ENCODE measurements around the gene FBXL19.
A peak's percentile ranks its signal among the peaks of the same experiment; 100 is the strongest.

Gene FBXL19

DNA sequence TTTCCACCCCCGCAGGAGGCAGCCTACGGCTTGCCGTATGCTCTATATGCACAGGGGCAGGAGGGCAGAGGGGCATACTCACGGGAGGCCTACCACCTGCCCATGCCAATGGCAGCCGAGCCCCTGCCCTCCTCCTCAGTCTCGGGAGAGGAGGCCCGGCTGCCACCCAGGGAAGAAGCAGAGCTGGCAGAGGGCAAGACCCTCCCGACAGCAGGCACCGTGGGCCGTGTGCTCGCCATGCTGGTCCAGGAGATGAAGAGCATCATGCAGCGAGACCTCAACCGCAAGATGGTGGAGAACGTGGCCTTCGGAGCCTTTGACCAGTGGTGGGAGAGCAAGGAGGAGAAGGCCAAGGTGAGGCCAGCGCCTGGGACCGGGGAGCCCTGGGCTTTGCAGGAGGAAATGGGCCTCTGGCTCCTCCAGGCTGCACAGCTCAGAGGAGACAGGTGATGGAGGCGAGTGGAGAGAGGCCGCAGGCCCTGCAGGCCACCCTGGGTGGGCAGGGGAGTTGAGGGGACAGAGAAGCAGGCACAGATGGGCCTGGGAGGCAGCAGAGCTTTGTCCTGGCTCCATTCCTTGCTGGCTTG, 42.8 kb downstream of the FBXL19 start:
- no peak for DNase-seq (ENCODE audit: low read depth)

DNA sequence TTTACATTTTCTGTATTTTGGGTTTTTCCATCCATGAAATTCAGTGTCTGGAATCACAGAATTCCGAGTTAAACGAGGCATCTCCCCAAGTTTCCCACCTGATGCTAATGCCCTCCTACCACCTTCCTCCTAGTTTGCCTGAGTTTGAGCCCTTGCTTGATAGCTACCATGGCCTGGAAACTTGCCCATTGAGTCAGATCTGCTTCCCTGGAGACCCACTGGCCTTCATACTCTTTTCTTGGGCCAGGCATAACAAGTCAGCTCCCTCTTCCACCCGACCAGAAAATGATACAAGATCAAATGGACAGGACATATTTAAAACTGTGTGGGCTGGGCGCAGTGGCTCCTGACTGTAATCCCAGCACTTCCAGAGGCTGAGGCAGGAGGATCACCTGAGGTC, 44.4 kb downstream of the FBXL19 start:
- no peak for DNase-seq (ENCODE audit: low read depth)

DNA sequence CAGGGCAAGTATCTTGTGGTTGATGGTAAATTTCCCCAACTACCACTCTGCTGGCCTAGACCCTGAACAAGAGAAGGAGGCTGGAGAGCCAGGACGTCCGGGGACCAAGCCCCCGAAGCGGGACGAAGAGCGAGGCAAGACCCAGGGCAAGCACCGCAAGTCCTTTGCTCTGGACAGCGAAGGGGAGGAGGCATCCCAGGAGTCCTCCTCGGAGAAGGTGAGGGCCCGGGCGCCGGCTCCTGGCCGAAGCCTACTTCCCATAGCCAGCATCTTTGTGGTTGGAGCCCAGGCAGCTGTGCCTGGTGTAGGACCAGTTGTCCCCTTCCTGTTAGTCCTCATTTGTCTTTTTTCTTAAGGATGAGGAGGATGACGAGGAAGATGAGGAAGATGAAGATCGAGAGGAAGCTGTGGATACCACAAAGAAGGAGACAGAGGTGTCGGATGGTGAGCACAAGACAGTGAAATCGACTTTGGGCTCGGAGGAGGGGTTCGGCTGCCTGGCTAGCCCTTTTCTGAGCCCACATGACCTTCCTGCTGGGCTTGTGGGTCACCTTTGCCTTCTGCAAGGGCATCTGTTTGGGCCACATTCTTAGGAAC, 46.0 kb downstream of the FBXL19 start:
- DNase-seq (ENCODE audit: low read depth) = no peak

DNA sequence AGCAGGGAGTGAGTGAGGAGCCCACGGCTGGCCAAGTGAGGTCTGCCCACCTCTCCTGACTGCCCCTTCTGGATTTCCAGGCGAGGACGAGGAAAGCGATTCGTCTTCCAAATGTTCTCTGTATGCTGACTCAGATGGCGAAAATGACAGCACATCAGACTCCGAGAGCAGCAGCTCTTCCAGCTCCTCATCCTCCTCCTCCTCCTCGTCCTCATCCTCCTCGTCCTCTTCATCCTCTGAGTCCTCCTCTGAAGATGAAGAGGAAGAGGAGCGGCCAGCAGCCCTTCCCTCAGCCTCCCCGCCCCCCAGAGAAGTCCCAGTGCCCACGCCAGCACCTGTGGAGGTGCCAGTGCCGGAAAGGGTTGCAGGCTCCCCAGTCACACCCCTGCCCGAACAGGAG, 47.9 kb downstream of the FBXL19 start:
- DNase-seq (ENCODE audit: low read depth) = no peak

DNA sequence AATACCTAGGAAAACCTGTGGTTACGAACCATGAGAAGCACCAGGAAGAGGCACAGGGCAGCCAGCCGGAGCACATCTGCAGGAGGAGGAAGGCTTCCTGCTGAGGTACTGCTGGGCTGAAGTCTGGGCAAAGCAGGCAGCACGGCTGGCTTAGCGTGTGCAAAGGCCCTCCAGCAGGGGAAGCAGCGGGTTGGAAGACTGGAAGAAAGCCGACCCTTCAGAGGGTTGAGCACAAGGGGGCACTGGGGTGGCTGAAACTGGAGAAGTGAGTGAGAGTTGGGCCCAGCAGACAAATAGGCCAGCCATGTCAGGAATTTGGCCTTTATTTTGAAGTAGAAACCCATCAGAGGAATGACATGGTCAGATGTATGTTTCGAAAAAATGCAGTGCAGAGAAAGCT, 49.5 kb downstream of the FBXL19 start:
- DNase-seq (ENCODE audit: low read depth) = no peak

DNA sequence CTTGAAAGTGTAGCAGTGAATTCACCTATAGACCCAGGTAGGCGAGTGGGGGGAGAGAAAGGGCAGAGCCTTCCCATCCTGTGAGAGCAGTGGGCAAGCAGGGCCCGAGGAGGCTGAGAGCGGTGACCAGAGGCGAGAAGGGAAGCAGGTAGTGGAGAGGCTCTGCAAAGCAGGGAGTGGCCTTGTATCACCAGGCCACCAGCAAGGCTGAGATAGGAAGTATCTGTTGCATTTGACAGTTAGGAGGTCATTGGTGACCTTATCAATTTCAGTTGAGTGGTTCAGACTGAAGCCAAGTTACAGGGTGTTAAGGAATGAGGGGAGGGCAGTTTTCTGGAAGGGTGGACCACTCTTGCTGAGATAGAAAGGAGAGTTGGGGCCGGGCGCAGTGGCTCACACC, 51.0 kb downstream of the FBXL19 start:
- DNase-seq (ENCODE audit: low read depth) = no peak

DNA sequence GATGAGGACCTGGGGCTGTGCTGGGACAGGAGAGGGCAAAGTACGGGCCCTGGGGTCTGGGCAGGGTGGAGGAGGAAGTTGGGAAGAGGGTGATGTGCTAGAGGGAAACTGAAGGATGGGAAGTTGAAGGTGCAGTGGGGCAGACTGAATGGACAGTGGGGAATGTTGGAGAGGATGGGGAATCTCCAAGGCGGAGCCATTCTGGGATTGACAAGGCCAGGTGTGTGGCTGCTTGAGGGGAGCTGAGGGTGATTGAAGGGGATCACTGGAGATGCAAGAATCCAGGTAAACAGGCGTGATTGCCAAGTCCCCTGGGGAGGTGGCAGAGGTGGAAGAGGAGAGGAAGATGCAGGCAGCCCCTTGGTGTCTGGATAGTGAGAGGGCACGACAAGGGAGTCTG, 53.1 kb downstream of the FBXL19 start:
- no peak for DNase-seq (ENCODE audit: low read depth)

DNA sequence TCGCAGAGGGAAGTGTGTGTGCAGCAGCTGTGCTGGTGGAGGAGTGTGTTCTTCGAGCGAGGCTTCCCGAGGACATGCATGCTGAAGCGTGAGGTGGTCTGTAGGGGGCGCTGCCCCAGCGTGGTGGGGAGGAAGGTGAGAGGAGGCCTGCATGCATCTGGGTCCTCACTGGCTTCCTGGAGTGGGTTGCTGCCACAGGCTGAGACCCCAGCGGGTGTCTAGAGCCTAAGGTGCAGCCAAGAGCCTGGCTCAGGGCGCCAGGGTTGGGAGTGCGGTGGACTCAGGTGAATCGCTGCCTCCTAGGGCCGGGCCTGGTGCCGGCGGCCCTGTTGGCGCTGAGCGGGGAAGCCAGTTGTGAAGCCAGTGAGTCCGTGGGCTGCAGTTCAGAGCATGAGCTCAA, 54.1 kb downstream of the FBXL19 start:
- no peak for DNase-seq (ENCODE audit: low read depth)

DNA sequence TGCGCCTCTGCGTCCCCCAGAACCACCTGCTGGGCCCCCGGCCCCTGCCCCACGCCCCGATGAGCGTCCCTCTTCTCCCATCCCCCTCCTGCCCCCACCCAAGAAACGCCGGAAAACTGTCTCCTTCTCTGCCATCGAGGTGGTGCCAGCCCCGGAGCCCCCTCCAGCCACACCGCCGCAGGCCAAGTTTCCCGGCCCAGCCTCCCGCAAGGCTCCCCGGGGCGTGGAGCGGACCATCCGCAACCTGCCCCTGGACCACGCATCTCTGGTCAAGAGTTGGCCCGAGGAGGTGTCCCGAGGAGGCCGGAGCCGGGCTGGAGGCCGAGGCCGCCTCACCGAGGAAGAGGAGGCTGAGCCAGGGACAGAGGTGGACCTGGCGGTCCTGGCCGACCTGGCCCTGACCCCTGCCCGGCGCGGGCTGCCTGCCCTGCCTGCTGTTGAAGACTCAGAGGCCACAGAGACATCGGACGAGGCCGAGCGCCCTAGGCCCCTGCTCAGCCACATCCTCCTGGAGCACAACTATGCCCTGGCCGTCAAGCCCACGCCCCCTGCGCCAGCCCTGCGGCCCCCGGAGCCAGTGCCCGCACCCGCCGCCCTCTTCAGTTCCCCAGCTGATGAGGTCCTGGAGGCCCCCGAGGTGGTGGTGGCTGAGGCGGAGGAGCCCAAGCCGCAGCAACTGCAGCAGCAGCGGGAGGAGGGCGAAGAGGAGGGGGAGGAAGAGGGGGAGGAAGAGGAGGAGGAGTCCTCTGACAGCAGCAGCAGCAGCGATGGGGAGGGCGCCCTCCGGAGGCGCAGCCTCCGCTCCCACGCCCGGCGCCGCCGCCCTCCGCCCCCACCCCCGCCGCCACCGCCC, 56.0 kb downstream of the FBXL19 start:
- no peak for DNase-seq (ENCODE audit: low read depth)

DNA sequence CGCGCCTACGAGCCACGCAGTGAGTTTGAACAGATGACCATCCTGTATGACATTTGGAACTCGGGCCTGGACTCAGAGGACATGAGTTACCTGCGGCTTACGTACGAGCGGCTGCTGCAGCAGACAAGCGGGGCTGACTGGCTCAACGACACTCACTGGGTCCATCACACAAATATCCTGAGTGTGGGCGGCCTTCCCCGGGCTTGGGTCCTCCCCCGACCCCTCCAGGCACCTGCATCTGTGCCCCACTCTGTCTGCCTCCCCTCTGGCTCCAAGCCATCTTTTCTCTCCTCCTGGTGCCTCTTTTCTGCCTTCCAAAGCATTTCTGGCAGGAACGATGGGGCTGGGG, 56.6 kb downstream of the FBXL19 start:
- no peak for DNase-seq (ENCODE audit: low read depth)

DNA sequence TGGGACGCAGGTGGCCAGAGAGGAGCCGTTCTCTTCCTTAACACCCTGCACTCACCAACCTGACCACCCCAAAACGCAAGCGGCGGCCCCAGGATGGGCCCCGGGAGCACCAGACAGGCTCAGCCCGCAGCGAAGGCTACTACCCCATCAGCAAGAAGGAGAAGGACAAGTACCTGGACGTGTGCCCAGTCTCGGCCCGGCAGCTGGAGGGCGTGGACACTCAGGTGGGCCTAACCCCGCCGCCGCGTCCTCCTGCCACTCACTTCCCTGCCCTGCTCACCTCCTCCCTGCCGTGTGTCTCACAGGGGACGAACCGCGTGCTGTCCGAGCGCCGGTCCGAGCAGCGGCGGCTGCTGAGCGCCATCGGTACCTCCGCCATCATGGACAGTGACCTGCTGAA, 57.1 kb downstream of the FBXL19 start:
- no peak for DNase-seq (ENCODE audit: low read depth)

DNA sequence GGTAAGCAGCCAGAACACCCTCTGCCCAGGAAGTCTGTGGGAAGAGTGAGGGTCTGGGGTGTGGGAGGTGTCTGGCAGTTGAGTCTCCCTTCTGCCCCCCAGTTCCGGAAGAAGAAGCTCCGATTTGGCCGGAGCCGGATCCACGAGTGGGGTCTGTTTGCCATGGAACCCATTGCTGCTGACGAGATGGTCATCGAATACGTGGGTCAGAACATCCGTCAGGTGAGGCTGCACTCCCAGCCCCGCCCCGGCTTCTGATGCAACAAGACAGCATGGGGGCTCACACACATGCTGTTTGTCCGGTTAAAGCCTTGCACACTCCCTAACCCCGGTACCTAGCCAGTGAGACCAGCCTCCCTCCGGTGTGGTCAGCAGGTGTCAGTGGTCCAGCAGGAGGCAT, 57.6 kb downstream of the FBXL19 start:
- DNase-seq (ENCODE audit: low read depth) = no peak

DNA sequence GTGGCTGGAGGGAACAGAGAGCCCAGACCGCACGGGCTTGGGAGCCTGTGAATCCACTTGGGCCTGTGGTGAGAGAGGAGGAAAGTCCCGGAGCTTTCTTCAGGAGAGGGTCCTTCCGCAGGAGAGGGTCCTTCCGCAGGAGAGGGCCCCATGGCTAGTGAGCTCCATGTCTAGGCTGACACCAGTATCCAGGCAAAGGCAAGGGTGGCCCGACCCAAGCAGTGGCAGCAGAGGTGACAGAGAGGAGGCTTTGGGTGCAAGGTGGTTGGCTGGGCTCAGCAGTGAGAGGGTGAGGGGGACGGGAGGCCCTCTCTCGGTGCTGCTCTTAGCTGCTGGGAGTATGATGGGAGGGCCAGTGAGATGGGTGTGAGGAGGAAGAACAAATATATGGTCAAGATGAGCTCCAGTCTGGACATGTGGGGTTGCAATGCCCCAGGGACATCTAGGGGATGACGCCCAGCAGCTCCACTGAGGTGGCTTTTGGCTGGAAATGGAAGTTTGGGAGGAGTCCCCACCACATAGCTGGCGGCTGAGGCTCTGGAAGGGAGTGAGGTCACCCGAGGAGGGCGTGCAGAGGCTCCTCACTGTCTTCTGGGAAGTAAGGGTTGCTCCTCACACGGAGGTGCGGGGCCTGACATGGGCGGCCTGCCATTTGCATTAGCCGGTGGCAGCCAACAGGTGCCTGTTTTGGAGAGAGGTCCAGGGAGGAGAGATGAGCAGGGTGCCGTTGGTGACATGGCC, 59.3 kb downstream of the FBXL19 start:
- no peak for DNase-seq (ENCODE audit: low read depth)

DNA sequence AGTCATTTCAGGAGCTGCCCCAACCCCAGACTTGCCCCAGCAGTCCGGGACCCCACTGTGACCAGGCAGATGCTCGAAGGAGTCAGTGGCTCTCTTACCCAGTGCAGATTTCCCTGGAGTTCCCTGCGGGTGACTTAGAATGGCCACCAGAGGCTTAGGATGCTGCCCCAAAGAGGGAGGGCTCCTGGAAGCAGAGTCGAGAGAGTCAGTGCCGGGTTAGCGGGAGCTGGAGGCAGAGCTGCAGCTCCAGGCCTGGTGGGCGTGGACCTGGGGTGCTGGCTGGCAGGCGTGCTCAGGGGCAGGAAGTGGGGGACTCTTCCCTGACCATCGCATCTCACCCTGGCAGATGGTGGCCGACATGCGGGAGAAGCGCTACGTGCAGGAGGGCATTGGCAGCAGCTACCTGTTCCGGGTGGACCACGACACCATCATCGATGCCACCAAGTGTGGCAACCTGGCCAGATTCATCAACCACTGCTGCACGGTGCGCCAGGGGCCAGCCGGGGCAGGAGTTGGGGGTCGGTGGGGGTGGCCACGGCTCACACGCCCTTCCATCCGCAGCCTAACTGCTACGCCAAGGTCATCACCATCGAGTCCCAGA, 60.0 kb downstream of the FBXL19 start:
- DNase-seq (ENCODE audit: low read depth) = no peak

DNA sequence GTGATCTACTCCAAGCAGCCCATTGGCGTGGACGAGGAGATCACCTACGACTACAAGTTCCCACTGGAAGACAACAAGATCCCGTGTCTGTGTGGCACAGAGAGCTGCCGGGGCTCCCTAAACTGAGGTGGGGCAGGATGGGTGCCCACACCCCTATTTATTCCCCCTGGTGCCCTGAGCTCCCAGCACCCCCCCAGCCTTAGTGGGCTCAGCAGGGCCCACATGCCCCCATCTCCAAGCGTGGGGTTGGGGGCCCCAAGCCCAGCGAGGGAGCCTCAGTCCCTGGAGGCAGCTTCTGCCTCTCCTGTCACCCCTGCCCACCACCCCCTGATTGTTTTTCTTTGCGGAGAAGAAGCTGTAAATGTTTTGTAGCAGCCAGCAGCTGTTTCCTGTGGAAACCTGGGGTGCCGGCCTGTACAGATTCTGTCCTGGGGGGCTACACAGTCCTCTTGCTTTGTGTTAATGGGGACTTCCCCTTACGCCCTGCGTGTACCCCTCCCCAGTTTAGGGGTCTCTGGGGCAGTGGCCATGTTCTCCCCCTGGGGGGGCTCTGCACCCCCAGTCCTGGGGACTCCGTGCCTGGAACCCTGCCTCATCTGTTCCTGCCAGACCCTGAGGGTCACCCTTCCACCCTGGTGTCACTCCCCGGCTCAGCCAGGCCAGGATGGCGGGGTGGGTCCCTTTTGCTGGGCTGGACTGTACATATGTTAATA, 60.7 kb downstream of the FBXL19 start:
- no peak for DNase-seq (ENCODE audit: low read depth)

DNA sequence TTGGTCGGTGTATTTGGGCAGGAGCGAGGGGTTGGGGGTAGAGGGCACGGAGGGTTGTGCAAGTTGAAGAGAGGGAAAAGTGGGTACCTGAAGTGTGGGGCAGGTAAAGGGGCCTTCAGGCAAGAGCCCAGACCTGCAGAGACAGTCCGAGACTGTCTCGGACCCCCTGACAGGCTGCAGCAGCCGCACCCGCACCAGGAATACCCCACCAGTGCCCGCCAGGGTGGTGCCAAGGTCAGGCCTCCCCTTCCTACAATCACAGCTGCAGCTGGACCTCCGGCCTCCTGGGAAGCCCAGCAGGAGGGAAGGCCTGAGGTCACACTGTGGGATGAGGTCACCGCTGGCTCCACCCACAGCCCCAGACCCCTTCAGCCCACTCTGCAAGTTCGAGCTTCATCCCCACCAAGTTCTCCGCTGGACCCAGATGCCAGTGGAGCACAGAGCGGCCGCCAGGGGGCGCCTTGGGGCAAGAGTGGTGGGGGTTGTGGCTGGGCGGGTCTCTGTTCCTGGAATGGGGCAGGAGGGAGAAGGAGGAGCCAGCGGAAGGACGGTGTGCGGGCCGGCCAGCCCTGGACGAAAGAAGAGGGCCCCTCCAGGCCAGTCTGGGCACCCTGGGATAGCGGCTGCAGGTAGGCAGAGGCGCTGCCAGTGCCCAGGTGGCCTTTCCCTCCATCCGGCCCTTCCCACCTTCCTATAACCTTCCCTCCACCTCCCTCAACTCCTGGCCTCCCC, 61.5 kb downstream of the FBXL19 start, which contains the start of gene HSD3B7:
TSS of gene HSD3B7 (plus strand) at position 539 of the 732 bp plus-strand sequence. CDS start 452 bp downstream, outside the sequence.
- DNase-seq (ENCODE audit: low read depth) = peak; percentile 26

DNA sequence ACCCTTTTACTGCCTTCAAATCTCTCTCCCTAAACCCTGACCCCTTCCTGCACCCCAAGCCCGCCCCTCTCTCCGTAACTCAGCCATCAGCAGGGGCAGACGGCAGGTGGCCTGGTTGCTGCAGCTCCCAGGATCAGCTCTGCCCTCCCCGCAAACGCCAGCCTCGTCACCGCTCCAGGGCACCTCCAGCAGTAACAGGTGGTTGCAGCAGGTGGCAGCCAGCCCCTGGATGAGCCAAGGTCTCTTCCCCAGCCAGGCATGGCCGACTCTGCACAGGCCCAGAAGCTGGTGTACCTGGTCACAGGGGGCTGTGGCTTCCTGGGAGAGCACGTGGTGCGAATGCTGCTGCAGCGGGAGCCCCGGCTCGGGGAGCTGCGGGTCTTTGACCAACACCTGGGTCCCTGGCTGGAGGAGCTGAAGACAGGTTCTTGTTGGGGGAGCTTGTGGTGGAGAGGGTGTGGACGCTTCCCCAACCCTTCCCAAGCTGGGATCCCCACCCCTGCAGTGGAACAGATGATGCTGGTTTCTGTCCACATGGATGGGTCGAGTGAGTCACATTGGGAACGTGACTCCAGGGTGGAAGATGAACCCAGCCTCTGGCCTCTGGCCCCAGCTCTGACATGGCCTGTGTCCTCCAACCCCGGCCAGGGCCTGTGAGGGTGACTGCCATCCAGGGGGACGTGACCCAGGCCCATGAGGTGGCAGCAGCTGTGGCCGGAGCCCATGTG, 62.2 kb downstream of the FBXL19 start:
- no peak for DNase-seq (ENCODE audit: low read depth)

DNA sequence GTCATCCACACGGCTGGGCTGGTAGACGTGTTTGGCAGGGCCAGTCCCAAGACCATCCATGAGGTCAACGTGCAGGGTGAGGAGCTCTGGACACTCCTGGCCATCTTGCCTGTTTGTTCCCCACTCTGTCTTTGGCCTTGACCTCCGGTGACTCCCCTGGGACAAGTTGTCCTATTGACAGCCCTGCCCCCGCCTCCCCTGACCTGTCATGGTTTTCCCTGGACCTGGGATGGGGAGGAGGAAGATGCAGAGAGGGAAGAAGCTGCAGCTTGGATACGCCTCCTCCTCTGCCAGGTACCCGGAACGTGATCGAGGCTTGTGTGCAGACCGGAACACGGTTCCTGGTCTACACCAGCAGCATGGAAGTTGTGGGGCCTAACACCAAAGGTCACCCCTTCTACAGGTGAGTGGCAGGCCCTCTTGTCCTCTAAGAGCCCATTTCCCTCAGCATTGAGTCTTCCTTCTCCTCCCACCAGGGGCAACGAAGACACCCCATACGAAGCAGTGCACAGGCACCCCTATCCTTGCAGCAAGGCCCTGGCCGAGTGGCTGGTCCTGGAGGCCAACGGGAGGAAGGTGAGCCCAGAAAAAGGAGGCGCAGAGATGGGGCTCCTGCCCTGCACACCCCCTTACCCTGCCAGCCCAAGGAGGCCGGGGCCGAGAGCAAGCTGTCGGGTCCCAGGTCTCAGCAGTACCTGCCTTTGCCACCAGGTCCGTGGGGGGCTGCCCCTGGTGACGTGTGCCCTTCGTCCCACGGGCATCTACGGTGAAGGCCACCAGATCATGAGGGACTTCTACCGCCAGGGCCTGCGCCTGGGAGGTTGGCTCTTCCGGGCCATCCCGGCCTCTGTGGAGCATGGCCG, 63.0 kb downstream of the FBXL19 start:
- no peak for DNase-seq (ENCODE audit: low read depth)

DNA sequence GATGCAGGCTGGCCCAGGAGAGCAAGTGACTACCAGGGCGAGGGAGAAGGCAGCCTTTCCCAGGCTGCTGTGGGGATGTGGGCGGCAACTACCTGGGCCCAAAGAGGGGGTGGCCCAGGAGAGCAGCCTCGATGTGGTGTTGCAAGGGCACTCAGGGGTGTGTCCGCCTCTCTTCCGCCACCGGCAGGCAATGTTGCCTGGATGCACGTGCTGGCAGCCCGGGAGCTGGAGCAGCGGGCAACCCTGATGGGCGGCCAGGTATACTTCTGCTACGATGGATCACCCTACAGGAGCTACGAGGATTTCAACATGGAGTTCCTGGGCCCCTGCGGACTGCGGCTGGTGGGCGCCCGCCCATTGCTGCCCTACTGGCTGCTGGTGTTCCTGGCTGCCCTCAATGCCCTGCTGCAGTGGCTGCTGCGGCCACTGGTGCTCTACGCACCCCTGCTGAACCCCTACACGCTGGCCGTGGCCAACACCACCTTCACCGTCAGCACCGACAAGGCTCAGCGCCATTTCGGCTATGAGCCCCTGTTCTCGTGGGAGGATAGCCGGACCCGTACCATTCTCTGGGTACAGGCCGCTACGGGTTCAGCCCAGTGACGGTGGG, 64.3 kb downstream of the FBXL19 start:
- no peak for DNase-seq (ENCODE audit: low read depth)
